Thyroid gland (tissue), 4 donors: ENCODE measurements around the gene HS6ST2.

Source experiments
- CTCF ChIP-seq, 6 experiments: fragments of 200-600 bp in 3 of 6; fragments of 450-650 bp in 3 of 6; sonication (generic) in 3 of 6; IDR thresholded peaks; one replicate each; pipeline ENCODE4 v1.5.1; 2016 to 2019; ENCODE audit warnings: antibody characterized with exemption in 6 of 6, mild to moderate bottlenecking in 2 of 6, inconsistent platforms in 1 of 6, moderate library complexity in 1 of 6
- POLR2A ChIP-seq, 2 donors: fragments of 450-650 bp; IDR thresholded peaks; one replicate each; pipeline ENCODE4 v1.6.1; 2017; ENCODE audit warnings: antibody characterized with exemption in 2 of 2, mild to moderate bottlenecking in 2 of 2, moderate library complexity in 1 of 2

- TF ChIP-seq POLR2A (IDR thresholded peaks at IDR 0.05): no peak
- TF ChIP-seq CTCF (IDR thresholded peaks at IDR 0.05): no peak
Observed at GRCh38 chrX:132990835-132991234, 32.4 kb upstream of the HS6ST2 start.
